HEK293 (cell line): ENCODE measurements around the gene MTOR.
A peak's percentile ranks its signal among the peaks of the same experiment; 100 is the strongest.

Experiments
- CTCF ChIA-PET: fragments of 350-600 bp; formaldehyde crosslinking; extraction: SDS; loops from one replicate; lab custom pipeline; 2021; ENCODE audit warnings: antibody characterized with exemption; lab: Yijun Ruan, JAX
- POLR2A ChIA-PET: fragments of 300-600 bp; formaldehyde crosslinking; extraction: SDS; loops from one replicate; lab custom pipeline; 2020; ENCODE audit warnings: antibody characterized with exemption, inconsistent platforms; lab: Yijun Ruan, JAX
- H3K27ac ChIP-seq: fragments of 200-500 bp; sonication (Bioruptor generic); 2 replicates; pipeline ENCODE4 v1.5.1; 2014; ENCODE audit warnings: low read depth, low read length, control low read depth, inconsistent platforms; ENCODE audit errors: extremely low read depth
- H3K36me3 ChIP-seq, 2 experiments: fragments of 200-500 bp in 1 of 2; sonication (Bioruptor generic) in 1 of 2; 1 replicate in 1 of 2; 2 replicates in 1 of 2; pipeline ENCODE4 v1.5.1; 2014 to 2017; ENCODE audit warnings: inconsistent platforms in 2 of 2, low read length in 2 of 2; ENCODE audit not compliant: control insufficient read depth in 2 of 2, insufficient read depth in 1 of 2
- H3K4me1 ChIP-seq: fragments of 200-500 bp; sonication (Bioruptor generic); 2 replicates; pipeline ENCODE4 v1.5.1; 2014; ENCODE audit warnings: mild to moderate bottlenecking, low read length, inconsistent platforms; ENCODE audit not compliant: control insufficient read depth, insufficient read depth
- H3K4me3 ChIP-seq: 2 replicates; pipeline ENCODE4 v1.5.1; 2011; ENCODE audit warnings: low read depth, mild to moderate bottlenecking, control low read depth, low read length, moderate library complexity
- H3K9me3 ChIP-seq: fragments of 200-500 bp; sonication (Bioruptor generic); 2 replicates; pipeline ENCODE4 v1.5.1; 2014; ENCODE audit warnings: low read depth, low read length, inconsistent platforms; ENCODE audit not compliant: control insufficient read depth, insufficient read depth
- CTCF ChIP-seq: fragments of 450-650 bp; formaldehyde crosslinking; IDR thresholded peaks from 2 replicates; pipeline ENCODE4 v1.5.1; 2016; ENCODE audit warnings: missing biosample characterization, missing genetic modification characterization
- GLIS2 ChIP-seq: fragments of 450-650 bp; formaldehyde crosslinking; IDR thresholded peaks from 2 replicates; pipeline ENCODE4 v1.5.1; 2016; ENCODE audit warnings: missing biosample characterization, missing genetic modification characterization
- KLF17 ChIP-seq: fragments of 450-650 bp; formaldehyde crosslinking; IDR thresholded peaks from 2 replicates; pipeline ENCODE4 v1.5.1; 2016; ENCODE audit warnings: missing biosample characterization, missing genetic modification characterization
- MYNN ChIP-seq: fragments of 450-650 bp; formaldehyde crosslinking; IDR thresholded peaks from 2 replicates; pipeline ENCODE4 v1.5.1; 2016; ENCODE audit warnings: missing biosample characterization, missing genetic modification characterization, borderline replicate concordance
- SP7 ChIP-seq: fragments of 450-650 bp; formaldehyde crosslinking; IDR thresholded peaks from 2 replicates; pipeline ENCODE4 v1.5.1; 2016; ENCODE audit warnings: missing biosample characterization, missing genetic modification characterization
- ZBTB49 ChIP-seq: fragments of 450-650 bp; formaldehyde crosslinking; IDR thresholded peaks from 2 replicates; pipeline ENCODE4 v1.5.1; 2016; ENCODE audit warnings: missing biosample characterization, missing genetic modification characterization, low read depth
- ZFP3 ChIP-seq: fragments of 450-650 bp; formaldehyde crosslinking; IDR thresholded peaks from 2 replicates; pipeline ENCODE4 v1.5.1; 2016; ENCODE audit warnings: low read depth, missing biosample characterization, missing genetic modification characterization
- ZNF146 ChIP-seq: fragments of 450-650 bp; formaldehyde crosslinking; IDR thresholded peaks from 2 replicates; pipeline ENCODE4 v1.5.1; 2016; ENCODE audit warnings: missing biosample characterization, missing genetic modification characterization
- ZNF239 ChIP-seq: fragments of 450-650 bp; formaldehyde crosslinking; IDR thresholded peaks from 2 replicates; pipeline ENCODE4 v1.5.1; 2016; ENCODE audit warnings: missing biosample characterization, missing genetic modification characterization
- ZNF362 ChIP-seq: fragments of 450-650 bp; formaldehyde crosslinking; IDR thresholded peaks from 2 replicates; pipeline ENCODE4 v1.5.1; 2016; ENCODE audit warnings: missing biosample characterization, missing genetic modification characterization
- ZNF391 ChIP-seq: fragments of 450-650 bp; formaldehyde crosslinking; IDR thresholded peaks from 2 replicates; pipeline ENCODE4 v1.5.1; 2016; ENCODE audit warnings: low read depth, missing biosample characterization, missing genetic modification characterization, borderline replicate concordance
- ZNF48 ChIP-seq: fragments of 450-650 bp; formaldehyde crosslinking; IDR thresholded peaks from 2 replicates; pipeline ENCODE4 v1.5.1; 2016; ENCODE audit warnings: missing biosample characterization, missing genetic modification characterization
- ZNF548 ChIP-seq: fragments of 450-650 bp; formaldehyde crosslinking; IDR thresholded peaks from 2 replicates; pipeline ENCODE4 v1.5.1; 2016; ENCODE audit warnings: missing biosample characterization, missing genetic modification characterization
- ZNF654 ChIP-seq: fragments of 450-650 bp; formaldehyde crosslinking; IDR thresholded peaks from 2 replicates; pipeline ENCODE4 v1.5.1; 2016; ENCODE audit warnings: low read depth, missing biosample characterization, missing genetic modification characterization
- ZNF677 ChIP-seq: fragments of 450-650 bp; IDR thresholded peaks from 2 replicates; pipeline ENCODE4 v1.5.0; 2018; ENCODE audit warnings: missing biosample characterization, mild to moderate bottlenecking, missing genetic modification characterization, moderate library complexity
- ZXDB ChIP-seq: fragments of 450-650 bp; formaldehyde crosslinking; IDR thresholded peaks from 2 replicates; pipeline ENCODE4 v1.5.1; 2016; ENCODE audit warnings: missing biosample characterization, missing genetic modification characterization

MTOR gene

GRCh38 chr1:11289064-11289463 lies 26.7 kb upstream of the MTOR start:
- H3K36me3 ChIP-seq = peaks cover 3 to 41% of the 10 kb centered on the region in 2 experiments; a peak in 2 of 3 replicates
- TF ChIP-seq ZNF362 (tag by site-specific recombination) (no peak), ZNF548 (tag by site-specific recombination) (no peak), SP7 (peak; percentile 82), ZNF239 (tag by site-specific recombination) (no peak)
- TF ChIP-seq, all 188 proteins: peak for 1
- no peaks in the 10 kb centered on the region for H3K9me3 ChIP-seq
- no peaks in the 10 kb centered on the region for H3K4me1 ChIP-seq
- no peak overlapping the region for H3K27ac ChIP-seq
- POLR2A ChIA-PET = interaction anchor here (0.7 kb wide), 1 partner anchor 17 kb away, joined by 3 read pairs; no protein-coding TSS in a partner anchor
- CTCF ChIA-PET = interaction anchor here (0.8 kb wide), 1 partner anchor 252 kb away, joined by 3 read pairs; no protein-coding TSS in a partner anchor
- H3K4me3 ChIP-seq = no peak overlapping the region

GRCh38 chr1:11286735-11287410 lies 24.5 kb upstream of the MTOR start:
- ChIA-PET CTCF (interaction anchor here (0.5 to 1.5 kb wide), 6 partner anchors 9 to 1193 kb away, joined by 3 to 5 read pairs (median 3); no protein-coding TSS in a partner anchor), POLR2A (interaction anchor here (0.7 kb wide), 1 partner anchor 693 kb away, joined by 5 read pairs; no protein-coding TSS in a partner anchor)
- H3K27ac ChIP-seq = no peak overlapping the region

GRCh38 chr1:11285883-11286734 lies 23.8 kb upstream of the MTOR start:
- H3K27ac ChIP-seq = no peak overlapping the region
- H3K4me3 ChIP-seq = no peak overlapping the region
- H3K36me3 ChIP-seq = peaks cover 3 to 54% of the 10 kb centered on the region in 2 experiments; a peak in 2 of 3 replicates
- ChIA-PET POLR2A (interaction anchor here (0.7 kb wide), 1 partner anchor 694 kb away, joined by 5 read pairs; no protein-coding TSS in a partner anchor), CTCF (interaction anchor here (0.5 to 1.5 kb wide), 5 partner anchors 10 to 1194 kb away, joined by 3 to 5 read pairs (median 3); no protein-coding TSS in a partner anchor)
- H3K9me3 ChIP-seq = no peaks in the 10 kb centered on the region
- no peaks in the 10 kb centered on the region for H3K4me1 ChIP-seq
- TF ChIP-seq ZNF391 (no peak), ZNF654 (peak; percentile 34), CTCF (peak; percentile 38; the same call in 1 of the 2 replicates), ZXDB (tag by site-specific recombination) (no peak), ZFP3 (tag by site-specific recombination) (no peak)

More at GRCh38 chr1:11286735-11287410, 24.5 kb upstream of the MTOR start:
- Histone ChIP-seq H3K36me3 (peaks cover 3 to 54% of the 10 kb centered on the region in 2 experiments; a peak in 2 of 3 replicates), H3K4me1 (no peaks in the 10 kb centered on the region), H3K4me3 (no peak overlapping the region), H3K9me3 (no peaks in the 10 kb centered on the region)
- TF ChIP-seq ZNF146 (tag by site-specific recombination) = no peak
- no peak for TF ChIP-seq ZNF48 (tag by site-specific recombination)
- no peak for TF ChIP-seq GLIS2 (tag by site-specific recombination)
- no peak for TF ChIP-seq MYNN (tag by site-specific recombination)
- no peak for TF ChIP-seq ZBTB49 (tag by site-specific recombination)
- no peak for TF ChIP-seq KLF17 (tag by site-specific recombination)
- no peak for TF ChIP-seq ZNF677 (tag by site-specific recombination)
